Fibroblast of skin of right biceps (primary cell): ENCODE measurements around the gene CTNND2.

Experiments
- DNase-seq: peaks from one replicate; pipeline ENCODE4 v3.0.0-alpha.2; 2013

Gene CTNND2

GRCh38 chr5:11590475-11590874 is 313.8 kb downstream of the CTNND2 start:
- no peak for DNase-seq

DNA sequence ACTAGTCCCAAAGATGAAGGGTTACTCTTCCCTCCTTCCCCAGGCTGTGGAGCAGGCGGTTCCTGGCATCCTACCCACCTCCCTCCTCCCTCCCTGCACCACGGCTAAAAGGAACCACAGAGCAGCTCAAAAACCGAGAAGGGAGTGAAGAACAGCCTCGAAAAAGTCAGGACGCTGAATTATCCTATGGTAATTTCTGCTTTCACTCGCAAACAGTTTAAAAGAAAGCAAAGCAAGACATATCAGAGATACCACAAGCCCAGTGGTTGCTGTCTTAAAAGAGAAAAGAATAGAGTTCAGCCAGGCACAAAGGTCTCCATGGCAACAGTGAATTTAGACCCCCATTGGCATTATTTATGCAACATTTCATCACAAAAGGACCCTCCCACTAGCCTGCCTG is 315.4 kb downstream of the CTNND2 start:
- DNase-seq, result no peak

DNA sequence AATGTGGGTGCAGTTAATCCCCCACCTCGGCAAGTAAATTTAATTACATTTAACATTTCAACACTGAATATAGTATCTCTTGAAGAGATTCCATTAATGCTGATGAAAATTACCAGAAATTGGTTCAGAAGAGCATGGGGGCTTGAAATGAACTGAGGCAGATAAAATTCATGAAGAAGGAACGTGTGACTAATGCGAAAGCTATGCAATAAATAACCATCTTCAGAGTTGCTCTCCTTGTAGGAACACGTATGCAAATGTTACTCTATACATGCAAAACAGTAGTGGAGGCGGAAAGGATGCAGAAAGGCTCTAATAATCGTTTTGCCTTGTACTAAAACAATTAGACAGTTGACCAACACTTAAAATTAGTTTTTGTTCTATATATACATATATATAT is 320.2 kb downstream of the CTNND2 start:
- peak; percentile 38 for DNase-seq

GRCh38 chr5:11579351-11579750 is 324.9 kb downstream of the CTNND2 start:
- DNase-seq, result no peak

DNA sequence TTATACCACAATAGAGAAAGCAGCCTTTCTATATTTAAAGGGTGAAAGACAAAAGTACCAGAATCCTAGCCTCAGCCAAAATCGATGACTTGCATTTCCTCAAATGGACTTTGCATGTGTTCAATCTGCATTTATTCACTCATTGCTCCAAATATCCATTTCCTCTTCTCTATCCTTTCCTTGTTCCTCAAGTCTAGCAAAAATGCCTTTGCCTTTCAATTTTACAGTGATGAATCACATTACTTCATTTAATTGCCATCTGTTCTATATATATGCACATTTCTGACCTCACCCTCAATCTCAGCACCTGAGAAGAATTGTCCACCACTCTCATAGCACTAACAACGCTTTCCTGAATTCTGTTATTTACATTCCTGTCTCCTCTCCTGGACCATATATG is 329.5 kb downstream of the CTNND2 start:
- no peak for DNase-seq

DNA sequence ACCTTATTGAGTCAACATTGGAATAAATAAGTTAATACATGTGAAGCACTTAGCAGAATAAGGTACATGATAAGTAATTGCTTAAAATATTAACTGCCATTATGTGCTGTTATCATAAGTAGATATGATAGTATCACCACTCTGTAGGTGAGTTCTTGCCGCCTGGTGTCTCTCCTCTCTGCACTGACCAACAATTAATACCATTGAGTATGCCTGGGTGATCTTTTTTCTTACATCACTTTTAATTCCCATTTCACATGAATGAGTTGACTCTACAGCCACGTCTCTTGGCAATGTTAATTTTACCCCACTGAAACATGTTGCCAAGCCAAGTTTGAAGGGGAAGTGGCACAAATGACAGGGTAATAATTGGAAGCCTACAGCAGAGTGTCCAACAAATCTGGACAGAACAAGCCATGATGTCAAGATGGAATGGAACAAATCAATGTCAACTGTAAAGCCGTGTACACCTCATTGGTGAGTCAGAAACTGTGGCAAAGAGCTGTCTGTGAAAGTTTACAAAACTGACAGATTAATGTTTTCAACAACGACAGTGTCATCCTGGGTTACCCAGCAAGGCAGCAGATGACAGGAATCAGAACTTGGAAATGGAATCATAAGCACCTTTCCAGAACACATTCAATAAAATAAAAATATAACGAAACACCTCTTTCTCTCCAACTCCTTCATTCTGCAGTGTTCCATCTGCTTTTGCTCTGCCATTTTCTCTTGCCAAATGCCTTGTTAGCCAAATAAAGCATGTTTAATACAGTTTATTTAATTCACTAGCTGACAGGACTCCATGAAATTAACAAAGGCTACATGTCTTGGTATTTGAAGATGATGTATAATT is 330.9 kb downstream of the CTNND2 start:
- DNase-seq, result no peak

GRCh38 chr5:11564706-11565105 is 339.5 kb downstream of the CTNND2 start:
- no peak for DNase-seq

DNA sequence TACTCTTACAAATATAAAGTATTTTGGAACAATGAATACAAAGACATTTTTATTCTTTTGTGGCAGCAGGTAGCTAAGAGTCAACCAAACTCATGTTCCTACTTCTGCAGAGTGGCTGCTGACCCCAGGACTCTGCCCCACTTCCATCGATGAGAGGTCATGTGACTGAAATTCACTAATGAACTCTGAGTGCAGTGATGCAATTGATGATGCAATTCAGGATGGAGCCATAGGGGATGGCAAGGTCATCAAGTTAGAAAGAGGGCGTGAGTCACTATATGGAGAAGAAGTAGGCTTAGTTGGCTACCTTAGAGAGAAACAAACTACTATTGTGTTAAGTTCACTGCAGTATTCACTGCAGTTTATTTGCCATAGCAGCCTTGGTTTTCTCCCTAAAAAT is 340.4 kb downstream of the CTNND2 start:
- DNase-seq, result no peak

GRCh38 chr5:11560915-11561697 is 343.1 kb downstream of the CTNND2 start:
- no peak for DNase-seq

- no peak for DNase-seq
Observed at GRCh38 chr5:11557063-11557462, 347.2 kb downstream of the CTNND2 start.

DNA sequence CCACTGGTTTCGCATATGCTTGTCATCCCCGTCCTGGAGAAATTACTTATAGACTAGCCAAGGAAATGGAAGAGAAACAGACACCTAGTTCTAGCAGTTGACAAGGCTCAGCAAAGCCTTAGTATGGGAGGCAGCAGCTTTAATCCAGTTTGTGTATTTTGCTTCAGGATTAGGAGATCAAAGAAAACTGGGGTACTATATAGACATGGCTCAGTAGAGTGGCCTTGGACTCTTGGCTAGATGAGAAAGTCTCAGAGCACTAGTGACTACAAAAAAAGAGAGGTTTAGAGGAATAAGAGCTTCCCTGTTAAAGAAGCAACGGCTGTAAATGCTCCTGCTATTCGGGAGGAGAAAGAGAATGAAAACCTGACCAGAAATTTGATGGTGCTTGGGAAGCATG is 349.1 kb downstream of the CTNND2 start:
- DNase-seq, result no peak

- DNase-seq, result no peak
Observed at GRCh38 chr5:11547730-11548129, 356.5 kb downstream of the CTNND2 start.

GRCh38 chr5:11547140-11547539 is 357.1 kb downstream of the CTNND2 start:
- no peak for DNase-seq

GRCh38 chr5:11540112-11540511 is 364.1 kb downstream of the CTNND2 start:
- no peak for DNase-seq

- DNase-seq, result no peak
Observed at GRCh38 chr5:11531811-11532555, 372.3 kb downstream of the CTNND2 start.

DNA sequence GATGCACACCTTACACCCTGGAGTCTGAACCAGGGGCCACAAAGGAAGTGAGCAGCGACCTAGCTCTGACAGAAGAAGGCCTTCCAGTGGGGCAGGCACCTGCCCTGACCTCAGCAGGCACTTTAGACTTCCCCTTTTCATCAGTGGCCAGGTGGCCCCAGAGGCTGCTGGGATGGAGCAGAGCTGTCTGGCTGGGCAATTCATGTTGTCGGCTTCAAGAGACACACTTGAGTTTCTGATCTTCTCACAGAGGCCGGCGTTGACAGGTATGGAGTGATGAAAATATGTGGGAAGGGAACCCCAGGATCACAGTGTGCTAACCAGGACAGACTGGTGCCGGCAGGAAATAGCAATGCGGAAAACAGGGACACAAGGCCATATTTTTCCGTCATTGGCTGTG is 375.5 kb downstream of the CTNND2 start:
- no peak for DNase-seq

- no peak for DNase-seq
Observed at GRCh38 chr5:11527652-11528349, 376.4 kb downstream of the CTNND2 start.

DNA sequence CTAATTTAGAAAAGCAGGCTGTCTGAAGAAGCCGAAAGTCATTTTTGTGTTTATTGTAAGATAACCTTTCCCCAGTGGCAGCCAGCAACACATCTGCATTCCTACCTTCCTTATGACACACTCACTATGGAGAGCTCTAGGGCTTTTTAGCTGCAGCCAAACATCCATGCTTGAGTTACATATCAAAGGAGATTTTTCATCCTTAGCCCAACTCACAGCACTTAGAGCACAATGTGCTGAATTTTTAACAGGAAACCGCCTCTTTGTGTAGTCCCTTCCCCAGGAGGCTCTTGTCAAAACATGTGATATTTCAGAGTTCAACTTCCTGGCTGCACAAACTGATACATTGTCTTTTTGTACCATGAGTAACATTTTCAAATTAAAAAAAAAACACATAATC is 379.2 kb downstream of the CTNND2 start:
- DNase-seq, result no peak

DNA sequence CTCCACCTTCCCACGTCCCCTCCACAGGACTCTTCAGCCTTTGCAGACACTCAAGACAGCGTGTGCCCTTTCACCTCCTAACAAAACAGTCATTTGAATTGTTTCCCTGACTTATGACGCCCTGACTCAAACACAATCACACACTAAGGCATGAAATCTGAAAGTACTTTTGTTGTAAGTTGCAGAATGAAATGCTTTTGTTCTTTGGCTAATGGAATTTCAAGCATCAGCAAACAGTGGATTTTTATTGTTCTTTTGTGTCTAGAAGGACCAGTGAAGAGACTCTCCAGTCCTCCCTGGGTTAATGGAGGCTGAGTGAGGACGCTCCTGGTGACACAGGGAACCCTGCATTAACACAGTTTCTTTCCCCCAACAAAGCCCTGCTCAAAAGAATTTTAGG is 380.1 kb downstream of the CTNND2 start:
- DNase-seq, result no peak

GRCh38 chr5:11522796-11523195 is 381.4 kb downstream of the CTNND2 start:
- no peak for DNase-seq

DNA sequence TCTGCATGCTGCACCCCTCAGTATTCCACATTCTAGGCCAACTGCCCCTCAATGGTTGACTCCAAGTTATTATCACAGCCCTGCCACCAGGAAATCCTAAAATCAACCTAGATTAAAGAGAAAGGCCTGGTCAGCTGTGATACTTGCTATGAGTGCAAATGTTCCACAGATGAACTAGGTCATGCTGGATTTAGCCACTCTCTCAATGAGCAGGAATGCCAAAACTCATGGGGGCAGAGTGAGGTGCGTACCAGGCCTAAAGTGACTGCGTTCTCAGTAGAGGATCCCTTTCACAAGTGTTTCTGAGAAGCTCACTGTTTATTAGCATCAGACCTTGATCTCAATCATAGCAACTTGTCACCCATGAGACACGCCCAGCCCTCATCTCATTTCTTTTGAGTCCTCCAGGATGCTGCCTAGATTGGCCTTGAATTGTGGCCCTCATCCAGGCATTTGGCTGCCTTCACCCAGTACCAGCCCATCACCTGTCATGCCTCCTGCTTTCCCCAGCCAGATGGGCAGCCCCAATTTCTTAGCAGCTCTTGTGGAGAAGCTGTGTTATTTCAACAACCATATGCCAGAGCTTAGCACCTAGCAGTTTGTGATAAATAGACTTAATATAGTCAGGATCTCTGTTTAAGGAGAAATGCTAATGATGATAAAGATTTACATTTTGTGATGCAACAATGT is 383.9 kb downstream of the CTNND2 start:
- no peak for DNase-seq

- no peak for DNase-seq
Observed at GRCh38 chr5:11519236-11519635, 385.0 kb downstream of the CTNND2 start.
